Measurements from ENCODE around the gene LHX4.

The LHX4 gene

DNA sequence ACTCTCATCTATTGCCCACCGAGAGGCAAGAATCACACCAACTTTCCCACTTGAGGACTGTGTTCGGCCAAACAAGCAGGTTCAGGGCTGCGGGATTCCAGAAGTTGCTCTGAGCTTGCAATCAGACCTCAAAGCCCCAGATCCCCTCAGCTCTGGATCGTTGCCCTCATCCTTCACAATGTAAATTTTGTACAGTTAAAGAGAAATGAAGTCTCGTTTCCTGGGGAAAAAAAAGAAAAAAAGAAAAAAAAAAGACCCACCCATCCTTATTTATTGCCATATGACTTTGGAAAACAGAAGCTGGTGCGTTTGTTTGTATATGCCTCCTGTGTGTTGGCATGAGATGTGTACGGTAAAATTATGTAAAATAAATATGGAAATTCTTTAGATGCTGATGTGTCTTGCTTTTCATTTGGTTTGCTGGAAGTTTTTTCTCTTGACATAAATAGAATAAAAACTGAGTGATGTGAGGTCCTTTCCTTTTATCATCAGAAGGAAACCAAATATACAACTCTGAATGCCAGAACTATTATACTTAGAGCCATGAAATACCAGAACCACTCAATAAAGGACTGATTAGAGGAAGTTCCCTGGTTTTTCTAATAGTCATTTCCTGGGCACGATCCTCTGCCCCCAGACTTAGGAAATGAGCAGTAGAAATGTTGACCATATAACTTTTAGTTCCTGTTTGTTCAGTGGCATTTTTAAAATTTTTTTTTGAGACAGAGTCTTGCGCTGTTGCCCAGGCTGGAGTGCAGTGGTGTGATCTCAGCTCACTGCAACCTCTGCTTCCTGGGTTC, 48.7 kb downstream of the LHX4 start:
- Histone ChIP-seq H3K4me3 (no peak overlapping the region), H3K36me3 (peaks cover 3 to 35% (median 22%) of the 10 kb centered on the region in 3 donors), H3K9me3 (no peaks in the 10 kb centered on the region), H3K27me3 (no peaks in the 10 kb centered on the region), H3K27ac (no peak overlapping the region), H3K4me1 (no peaks in the 10 kb centered on the region)
- no peak for DNase-seq
- TF ChIP-seq, protein P1, sequence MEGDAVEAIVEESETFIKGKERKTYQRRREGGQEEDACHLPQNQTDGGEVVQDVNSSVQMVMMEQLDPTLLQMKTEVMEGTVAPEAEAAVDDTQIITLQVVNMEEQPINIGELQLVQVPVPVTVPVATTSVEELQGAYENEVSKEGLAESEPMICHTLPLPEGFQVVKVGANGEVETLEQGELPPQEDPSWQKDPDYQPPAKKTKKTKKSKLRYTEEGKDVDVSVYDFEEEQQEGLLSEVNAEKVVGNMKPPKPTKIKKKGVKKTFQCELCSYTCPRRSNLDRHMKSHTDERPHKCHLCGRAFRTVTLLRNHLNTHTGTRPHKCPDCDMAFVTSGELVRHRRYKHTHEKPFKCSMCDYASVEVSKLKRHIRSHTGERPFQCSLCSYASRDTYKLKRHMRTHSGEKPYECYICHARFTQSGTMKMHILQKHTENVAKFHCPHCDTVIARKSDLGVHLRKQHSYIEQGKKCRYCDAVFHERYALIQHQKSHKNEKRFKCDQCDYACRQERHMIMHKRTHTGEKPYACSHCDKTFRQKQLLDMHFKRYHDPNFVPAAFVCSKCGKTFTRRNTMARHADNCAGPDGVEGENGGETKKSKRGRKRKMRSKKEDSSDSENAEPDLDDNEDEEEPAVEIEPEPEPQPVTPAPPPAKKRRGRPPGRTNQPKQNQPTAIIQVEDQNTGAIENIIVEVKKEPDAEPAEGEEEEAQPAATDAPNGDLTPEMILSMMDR (IDR thresholded peaks at IDR 0.05), result no peak
- intact Hi-C loops (cut with DNase I; ENCODE audit: low total_unique reads), result no loop called here

DNA sequence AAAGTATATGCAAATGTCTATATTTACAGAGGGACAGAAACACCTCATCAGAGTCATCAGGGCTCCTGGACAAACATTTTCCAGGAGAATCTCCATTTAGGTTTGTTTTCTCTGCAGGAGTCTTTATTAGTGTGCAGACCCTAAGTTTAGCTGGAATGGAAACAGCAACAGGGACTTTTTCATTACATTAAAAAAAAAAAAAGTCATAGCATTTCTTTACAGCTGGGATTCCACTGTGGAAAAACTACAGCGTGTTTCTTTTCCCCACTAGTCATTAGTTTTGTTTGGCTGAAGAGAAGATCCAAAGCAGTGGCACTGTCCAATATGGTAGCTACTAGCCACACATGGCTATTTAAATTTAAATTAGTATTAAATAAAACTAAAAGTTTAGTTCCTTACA, 49.6 kb downstream of the LHX4 start:
- no peaks in the 10 kb centered on the region for H3K4me1 ChIP-seq
- peaks cover 7 to 31% (median 18%) of the 10 kb centered on the region in 3 donors for H3K36me3 ChIP-seq
- H3K27me3 ChIP-seq, result no peaks in the 10 kb centered on the region
- intact Hi-C loops (cut with DNase I; ENCODE audit: low total_unique reads), result no loop called here
- TF ChIP-seq, protein P1 (IDR thresholded peaks at IDR 0.05), result no peak
- H3K4me3 ChIP-seq, result no peak overlapping the region
- no peak overlapping the region for H3K27ac ChIP-seq
- no peaks in the 10 kb centered on the region for H3K9me3 ChIP-seq
- DNase-seq, result no peak

DNA sequence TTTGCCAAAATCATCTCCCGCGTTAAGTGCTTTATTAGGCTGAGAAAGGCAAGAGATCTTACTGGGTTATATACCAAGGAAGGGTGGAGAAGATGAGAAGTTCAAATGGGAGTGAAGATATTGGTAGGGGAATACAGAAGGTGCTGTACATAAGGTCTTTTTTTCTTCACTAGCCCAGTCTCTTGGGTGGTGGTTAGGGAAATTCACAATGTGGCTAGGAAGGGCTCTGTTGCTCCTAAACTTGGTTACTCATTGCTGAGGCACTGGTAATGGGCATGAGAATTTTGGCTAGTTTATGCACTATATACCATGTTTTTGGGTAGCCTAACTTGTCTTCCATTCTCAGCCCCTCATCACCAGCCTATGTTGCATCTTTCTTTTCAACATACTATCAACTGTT, 50.6 kb downstream of the LHX4 start:
- Histone ChIP-seq H3K27ac (no peak overlapping the region), H3K4me1 (no peaks in the 10 kb centered on the region), H3K4me3 (no peak overlapping the region), H3K36me3 (peaks cover 12 to 25% (median 18%) of the 10 kb centered on the region in 3 donors), H3K27me3 (no peaks in the 10 kb centered on the region), H3K9me3 (no peaks in the 10 kb centered on the region)
- no peak for DNase-seq
- TF ChIP-seq, protein P1 (IDR thresholded peaks at IDR 0.05), result no peak
- intact Hi-C loops (cut with DNase I; ENCODE audit: low total_unique reads), result no loop called here

DNA sequence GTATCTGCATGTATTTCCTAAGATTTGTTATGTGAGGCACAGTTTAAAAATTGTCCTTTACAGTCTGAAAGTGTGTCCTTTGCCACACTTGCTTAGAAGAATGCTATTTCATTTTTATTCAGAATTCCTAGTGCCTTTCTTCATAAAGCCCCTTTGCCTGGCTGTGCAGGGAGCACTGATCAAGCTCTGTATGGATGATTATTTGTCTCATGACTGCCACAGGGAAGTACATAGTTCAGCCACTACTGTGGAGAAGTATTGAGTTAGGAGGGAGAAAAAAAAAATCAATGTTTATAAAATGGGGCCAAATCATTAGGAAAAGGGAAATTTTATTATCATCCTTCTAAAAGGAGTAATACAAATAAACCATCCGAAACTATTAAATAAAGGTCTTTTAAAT, 51.4 kb downstream of the LHX4 start:
- intact Hi-C loops (cut with DNase I; ENCODE audit: low total_unique reads), result no loop called here
- Histone ChIP-seq H3K27me3 (no peaks in the 10 kb centered on the region), H3K36me3 (peaks cover 13 to 24% (median 18%) of the 10 kb centered on the region in 3 donors), H3K27ac (no peak overlapping the region), H3K4me1 (no peaks in the 10 kb centered on the region), H3K9me3 (no peaks in the 10 kb centered on the region), H3K4me3 (no peak overlapping the region)
- no peak for DNase-seq
- TF ChIP-seq, protein P1 (IDR thresholded peaks at IDR 0.05), result no peak

DNA sequence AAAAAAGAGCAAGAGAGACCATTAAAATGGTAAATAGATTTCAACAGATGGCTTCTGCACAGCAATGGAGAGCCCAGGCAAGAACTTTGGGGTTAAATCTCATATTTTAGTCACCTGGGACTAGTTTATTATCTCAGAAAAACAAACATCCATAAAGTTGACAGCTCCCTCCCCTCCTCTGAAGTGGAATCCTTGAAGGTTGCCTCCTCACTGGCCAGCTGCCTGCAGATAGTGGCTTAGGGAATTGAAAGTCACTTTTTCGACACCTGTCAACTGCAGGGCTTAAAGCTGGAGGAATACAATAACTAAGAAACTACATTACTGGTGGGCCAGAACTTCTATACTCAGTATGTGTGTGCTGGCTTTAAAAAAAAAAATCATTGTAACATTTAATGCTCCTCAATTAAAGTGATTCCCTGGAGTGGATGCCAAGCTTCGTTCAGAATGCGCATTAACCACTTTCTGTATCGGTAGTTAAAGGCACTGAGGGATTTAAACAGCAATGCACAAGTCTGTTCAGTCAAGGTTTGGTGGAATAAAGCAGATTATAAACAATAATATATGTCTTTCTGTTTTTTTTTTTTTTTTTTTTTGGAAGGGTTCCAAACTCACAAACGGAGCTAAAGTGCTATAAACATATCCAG, 52.5 kb downstream of the LHX4 start:
- TF ChIP-seq, protein P1 (IDR thresholded peaks at IDR 0.05), result no peak
- DNase-seq, result no peak
- H3K27me3 ChIP-seq, result no peaks in the 10 kb centered on the region
- intact Hi-C loops (cut with DNase I; ENCODE audit: low total_unique reads), result no loop called here
- H3K9me3 ChIP-seq, result no peaks in the 10 kb centered on the region
- peaks cover 18 to 29% (median 23%) of the 10 kb centered on the region in 3 donors for H3K36me3 ChIP-seq
- H3K4me3 ChIP-seq, result no peak overlapping the region
- no peak overlapping the region for H3K27ac ChIP-seq
- no peaks in the 10 kb centered on the region for H3K4me1 ChIP-seq

Data from tibial artery (tissue), 4 donors.